ENCODE results near the gene GPSM3.
"Not testable (repeated sequence)": the region's sequence is repeated elsewhere in the genome, so short reads cannot be mapped to it uniquely, and the experiment has no call there.

Gene GPSM3

GRCh38 chr6:32187725-32188380 lies 4.6 kb downstream of the GPSM3 start:
- not testable (repeated sequence) for DNase-seq (ENCODE audit: low read depth, low spot score)

- no peak for DNase-seq (ENCODE audit: low read depth, low spot score)
Measured at GRCh38 chr6:32187009-32187709, 5.3 kb downstream of the GPSM3 start.

DNA sequence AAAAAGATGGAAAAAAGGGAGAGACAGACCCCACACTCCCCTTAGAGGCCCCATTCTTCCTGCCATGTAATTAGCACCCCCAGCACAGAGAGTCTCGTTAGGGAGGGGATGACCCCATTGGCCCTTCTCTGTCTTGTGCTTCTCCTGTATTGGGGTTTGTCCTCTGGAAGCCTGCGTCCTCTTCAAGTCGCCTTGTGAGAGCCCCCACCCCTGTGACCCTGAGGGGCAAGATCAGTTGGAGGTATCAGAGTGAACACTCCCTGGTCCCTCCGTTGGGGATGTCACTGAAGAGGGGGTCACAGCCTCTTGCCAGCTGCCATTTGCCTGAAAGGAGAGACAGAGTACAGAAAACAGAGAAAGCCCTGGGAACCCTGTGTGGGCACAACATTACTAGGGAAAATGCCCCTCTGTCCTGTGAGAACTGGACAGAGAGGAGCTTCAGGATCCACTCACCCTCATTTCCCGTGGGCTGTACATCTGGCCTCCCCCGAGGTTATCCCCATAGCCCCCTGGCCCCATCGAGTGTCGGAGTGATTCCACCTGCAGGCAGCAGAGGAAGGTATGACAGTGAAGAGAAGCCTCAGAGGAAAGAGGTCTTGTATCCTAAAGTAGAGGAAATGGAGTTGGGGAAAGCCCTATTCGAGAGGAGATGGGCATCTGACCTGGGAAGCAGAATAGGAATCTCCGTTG lies 6.1 kb downstream of the GPSM3 start:
- DNase-seq (ENCODE audit: low read depth, low spot score) = not testable (repeated sequence)

GRCh38 chr6:32185681-32186131 lies 6.7 kb downstream of the GPSM3 start:
- not testable (repeated sequence) for DNase-seq (ENCODE audit: low read depth, low spot score)

DNA sequence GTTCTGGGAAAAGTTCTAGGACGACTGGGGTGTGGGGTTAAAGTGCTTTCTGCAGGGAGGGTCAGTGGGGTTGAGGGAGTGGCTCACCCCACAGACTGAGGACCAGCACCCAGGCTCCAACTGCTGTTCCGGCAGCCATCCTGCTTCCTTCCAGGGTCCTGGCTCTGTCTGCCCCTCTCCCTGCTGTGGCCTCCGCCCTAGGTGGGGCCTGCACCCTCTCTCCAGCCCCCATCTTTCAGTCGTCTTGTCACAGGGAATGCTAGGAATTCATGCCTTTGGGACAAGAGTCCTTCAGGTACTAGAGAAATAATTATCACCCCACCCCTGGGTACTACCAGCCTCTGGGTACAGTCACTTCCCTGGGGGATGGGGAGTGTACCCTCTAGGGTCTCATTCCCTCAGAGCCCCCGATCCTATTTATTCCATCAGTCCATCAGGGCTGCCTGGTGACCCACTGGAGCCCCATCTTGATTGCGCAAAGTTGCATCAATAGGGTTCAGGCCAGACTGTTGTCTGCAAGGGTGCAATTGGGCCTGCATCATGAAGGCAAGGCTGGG lies 8.3 kb downstream of the GPSM3 start, which contains the start of gene AGER:
Gene AGER, minus strand, starts transcription at position 170 of the 557 bp plus-strand sequence. Its CDS starts 31 bp downstream, at position 139.
- no peak for DNase-seq (ENCODE audit: low read depth, low spot score)

DNA sequence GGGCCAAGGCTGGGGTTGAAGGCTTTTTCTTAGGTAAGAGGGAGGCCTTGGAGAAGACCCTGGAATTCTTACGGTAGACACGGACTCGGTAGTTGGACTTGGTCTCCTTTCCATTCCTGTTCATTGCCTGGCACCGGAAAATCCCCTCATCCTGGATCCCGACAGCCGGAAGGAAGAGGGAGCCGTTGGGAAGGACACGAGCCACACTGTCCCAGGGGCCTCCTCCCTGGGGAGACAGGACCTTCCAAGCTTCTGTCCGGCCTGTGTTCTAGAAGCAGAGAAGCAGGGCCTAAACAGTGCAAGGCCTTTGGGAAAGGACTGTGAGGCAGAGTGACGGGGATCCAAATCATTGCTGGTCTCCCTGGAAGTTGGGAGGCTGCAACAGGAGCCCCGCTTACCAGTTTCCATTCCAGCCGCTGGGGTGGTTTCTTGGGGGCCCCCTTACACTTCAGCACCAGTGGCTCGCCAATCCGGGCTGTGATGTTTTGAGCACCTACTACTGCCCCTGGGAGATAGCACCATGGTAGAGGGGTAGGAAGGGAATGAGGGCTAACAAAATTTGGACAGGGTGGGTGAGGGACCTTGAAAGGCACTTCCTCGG lies 8.9 kb downstream of the GPSM3 start:
- no peak for DNase-seq (ENCODE audit: low read depth, low spot score)

- DNase-seq (ENCODE audit: low read depth, low spot score) = no peak
Measured at GRCh38 chr6:32183030-32183429, 9.4 kb downstream of the GPSM3 start.

DNA sequence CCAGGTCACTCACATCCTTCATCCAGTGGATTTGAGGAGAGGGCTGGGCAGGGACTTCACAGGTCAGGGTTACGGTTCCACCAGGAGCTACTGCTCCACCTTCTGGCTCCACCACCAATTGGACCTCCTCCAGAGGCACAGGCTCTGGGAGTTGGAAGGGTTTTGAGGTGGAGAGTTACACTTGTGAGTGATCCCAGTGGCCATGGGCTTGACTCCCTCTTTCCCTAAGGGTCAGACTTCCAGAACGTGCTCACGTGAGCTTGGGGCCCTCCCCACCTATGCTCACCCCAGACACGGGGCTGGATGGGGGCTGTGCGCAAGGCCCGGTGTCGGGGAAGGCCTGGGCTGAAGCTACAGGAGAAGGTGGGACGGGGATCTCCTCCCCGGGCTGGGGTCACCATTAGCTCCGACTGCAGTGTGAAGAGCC lies 9.9 kb downstream of the GPSM3 start:
- no peak for DNase-seq (ENCODE audit: low read depth, low spot score)

DNA sequence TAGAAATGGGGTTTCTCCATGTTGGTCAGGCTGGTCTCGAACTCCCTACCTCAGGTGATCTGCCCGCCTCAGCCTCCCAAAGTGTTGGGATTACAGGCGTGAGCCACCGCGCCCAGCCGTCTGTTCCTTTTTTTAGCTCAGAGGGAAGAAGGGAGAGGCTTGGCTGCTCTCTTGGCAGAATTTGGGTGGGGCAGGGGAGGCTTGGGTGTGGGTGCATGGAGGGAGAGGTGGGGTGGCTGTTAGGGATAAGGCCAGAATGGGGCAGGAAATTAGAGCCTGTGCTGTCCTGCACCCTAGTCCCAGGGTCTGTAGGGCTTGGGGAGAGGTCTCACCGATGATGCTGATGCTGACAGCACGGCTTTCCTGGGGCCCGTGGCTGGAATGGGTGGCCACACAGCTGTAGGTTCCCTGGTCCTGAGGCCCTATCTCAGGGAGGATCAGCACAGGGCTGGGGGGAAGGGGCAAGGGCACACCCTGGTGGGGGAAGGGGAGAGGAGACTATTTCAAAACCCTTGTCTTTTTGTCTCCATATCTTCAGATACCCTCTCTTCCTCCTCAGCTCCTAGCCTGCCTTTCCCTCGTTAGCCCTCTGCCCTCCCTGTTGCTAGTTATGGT lies 10.4 kb downstream of the GPSM3 start:
- DNase-seq (ENCODE audit: low read depth, low spot score) = no peak

- no peak for DNase-seq (ENCODE audit: low read depth, low spot score)
Measured at GRCh38 chr6:32181148-32181702, 11.2 kb downstream of the GPSM3 start.

DNA sequence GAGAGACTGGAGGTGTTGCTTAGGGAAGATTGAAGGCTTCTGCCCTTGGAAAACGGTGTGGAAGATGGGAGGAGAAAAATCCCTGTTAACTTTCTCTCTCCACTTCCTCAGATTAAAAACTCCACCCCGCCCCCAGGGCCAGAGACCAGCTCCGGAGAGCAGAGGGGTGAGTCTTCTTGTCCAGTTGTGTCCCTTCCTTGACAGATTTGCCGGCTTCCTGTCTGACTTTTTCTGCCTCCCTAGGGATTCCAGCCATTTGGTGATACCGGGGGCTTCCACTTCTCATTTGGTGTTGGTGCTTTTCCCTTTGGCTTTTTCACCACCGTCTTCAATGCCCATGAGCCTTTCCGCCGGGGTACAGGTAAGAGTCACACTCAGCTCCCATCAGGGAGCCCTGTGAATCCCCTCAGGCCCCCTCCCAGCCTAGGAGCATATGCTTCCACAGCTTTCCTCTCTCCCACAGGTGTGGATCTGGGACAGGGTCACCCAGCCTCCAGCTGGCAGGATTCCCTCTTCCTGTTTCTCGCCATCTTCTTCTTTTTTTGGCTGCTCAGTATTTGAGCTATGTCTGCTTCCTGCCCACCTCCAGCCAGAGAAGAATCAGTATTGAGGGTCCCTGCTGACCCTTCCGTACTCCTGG lies 12.6 kb downstream of the GPSM3 start:
- DNase-seq (ENCODE audit: low read depth, low spot score) = no peak

DNA sequence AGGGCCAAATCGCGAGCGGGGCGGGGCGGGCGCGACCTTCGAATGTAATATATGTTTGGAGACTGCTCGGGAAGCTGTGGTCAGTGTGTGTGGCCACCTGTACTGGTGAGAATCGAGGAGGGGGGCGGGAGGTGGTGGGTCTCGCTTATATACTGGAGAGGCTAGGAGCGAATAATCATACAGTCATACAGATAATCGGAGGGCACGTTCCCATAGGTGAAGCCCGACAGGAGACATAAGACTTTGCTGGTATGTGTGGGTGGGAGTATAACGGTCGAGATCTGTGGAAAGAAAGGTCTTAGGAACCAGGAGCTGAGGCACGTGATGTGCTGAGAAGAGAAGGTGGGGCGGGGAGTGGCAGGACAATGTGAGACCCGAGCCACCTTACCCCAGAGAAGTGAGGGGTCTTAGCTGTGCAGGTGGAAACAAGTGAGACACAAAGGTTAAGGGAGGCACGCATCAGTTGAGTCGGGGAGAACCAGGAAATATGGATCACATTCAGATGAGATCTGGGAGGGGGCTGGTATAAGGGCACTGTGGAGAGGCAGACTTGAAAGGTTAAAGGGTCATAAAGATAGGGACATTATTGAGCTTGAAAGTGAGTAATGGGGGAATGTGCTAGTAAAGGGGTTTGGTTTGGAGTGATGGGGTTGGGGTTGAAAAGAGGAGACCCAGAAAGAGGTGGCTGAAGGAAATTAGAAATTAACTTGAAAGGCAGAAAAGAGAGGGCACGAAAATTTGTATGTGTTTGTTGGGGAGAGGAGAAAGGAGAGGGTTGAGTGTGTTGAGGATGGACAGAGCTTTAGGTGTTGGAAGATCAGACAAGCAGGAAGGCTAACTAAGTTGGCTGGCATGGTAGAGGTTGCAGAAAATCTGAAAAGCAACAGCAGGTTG lies 13.6 kb downstream of the GPSM3 start:
- DNase-seq (ENCODE audit: low read depth, low spot score) = no peak

- peak; percentile 100 for DNase-seq (ENCODE audit: low read depth, low spot score)
Measured at GRCh38 chr6:32177788-32178546, 14.5 kb downstream of the GPSM3 start, which contains the start of gene RNF5. Gene RNF5, plus strand, starts transcription at chr6:32178405. Its CDS starts 107 bp downstream, at chr6:32178512.

GRCh38 chr6:32177183-32177787 lies 15.2 kb downstream of the GPSM3 start:
- DNase-seq (ENCODE audit: low read depth, low spot score) = no peak

- DNase-seq (ENCODE audit: low read depth, low spot score) = no peak
Measured at GRCh38 chr6:32176476-32177182, 15.8 kb downstream of the GPSM3 start.

- DNase-seq (ENCODE audit: low read depth, low spot score) = peak; percentile 95
Measured at GRCh38 chr6:32175711-32176475, 16.6 kb downstream of the GPSM3 start, which contains the start of gene AGPAT1. Gene AGPAT1, minus strand, starts transcription at chr6:32176084. Its CDS starts 4,588 bp downstream, at chr6:32171496.

DNA sequence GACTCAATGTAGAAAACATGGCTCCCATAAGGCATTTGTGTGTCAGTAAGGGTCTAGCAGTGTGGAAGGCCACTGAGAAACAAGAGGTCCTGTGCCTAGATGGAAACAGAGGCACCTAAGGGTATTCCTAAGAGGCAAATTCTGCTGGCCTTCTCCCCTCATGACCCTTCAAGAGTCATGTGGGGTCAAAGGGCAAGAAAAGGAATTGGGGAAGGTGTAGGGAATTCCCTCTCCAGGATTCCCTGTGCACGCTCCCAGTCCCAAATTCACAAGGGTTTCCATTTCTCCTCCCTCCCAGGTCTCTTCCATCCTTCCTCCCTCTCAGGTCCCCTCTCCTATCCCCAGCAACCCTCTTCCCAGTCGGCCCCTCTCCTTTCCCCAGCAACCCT lies 17.1 kb downstream of the GPSM3 start:
- DNase-seq (ENCODE audit: low read depth, low spot score) = no peak

Measured in iPS DF 19.7 (cell line).